ENCODE measurements around the gene ZNF213.
A peak's percentile ranks its signal among the peaks of the same experiment; 100 is the strongest.

Gene ZNF213

DNA sequence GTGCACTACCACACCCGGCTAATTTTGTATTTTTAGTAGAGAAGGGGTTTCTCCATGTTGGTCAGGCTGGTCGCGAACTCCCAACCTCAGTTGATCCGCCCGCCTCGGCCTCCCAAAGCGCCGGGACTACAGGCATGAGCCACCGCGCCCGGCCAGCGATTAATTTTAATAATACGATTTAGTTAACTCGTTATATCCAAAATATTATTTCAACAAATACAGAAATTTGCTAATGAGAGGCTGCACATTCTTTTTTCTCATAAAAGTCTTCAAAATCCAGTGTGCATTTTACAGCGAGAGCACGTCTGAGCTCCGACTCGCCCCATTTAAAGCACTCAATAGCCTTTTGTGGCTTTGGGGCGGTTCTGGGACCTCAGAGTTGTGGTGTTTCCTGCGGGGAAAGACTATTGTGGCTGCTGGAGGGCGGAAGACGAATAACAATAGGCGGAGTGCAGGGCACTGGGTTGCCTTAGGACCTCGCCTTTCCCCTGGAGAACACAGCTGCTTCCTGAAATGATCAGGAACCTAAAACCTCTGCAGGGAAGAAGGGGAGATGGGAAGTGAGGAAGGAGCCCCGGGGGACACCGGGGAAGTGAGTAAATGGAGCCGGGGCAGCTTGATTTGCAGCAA, 32.9 kb upstream of the ZNF213 start:
- no CpG with 5 or more reads among the region's 27 CpGs for WGBS, 2 donors (ENCODE audit: extremely low coverage in 2 of 2, insufficient read length in 2 of 2, insufficient replicate concordance in 1 of 2)

DNA sequence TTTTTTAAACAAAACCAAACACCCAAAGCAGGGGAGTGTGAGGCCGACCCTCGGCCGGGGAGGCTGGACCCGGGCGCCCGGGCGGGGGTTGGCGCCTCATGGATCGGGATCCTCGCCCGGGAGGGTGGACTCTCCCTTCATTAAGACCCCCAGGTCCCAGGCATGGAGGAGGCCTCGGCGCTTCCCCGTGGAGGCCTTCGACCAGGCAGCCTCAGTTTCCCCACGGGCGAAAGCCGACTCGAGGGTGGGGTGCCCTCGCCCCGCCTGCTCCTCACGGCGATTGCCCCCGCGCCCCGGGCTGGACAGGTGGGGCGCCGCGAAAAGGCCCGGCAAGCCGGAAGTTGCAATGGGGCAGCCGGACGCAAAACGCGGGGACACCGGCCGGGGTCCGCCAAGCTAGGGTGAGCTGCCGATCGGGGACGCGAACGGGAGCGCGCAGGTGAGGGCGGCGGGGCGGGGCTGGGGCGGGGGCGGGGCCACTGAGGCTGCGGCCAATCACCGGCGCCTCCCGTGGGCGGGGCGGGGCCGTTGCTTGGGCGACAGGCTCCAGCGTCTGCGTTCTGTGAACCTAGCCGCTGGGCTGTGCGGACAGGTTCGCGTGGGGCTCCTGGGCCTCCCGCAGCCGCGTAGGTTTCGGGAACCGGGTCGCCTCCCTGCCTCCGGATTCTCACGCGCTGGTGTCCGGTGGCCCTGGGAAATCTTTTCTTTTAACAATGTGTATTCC, 28.5 kb upstream of the ZNF213 start:
- no peak overlapping the region for H2AK5ac ChIP-seq (ENCODE audit: low read depth, low read length)
- WGBS, 2 donors (ENCODE audit: extremely low coverage in 2 of 2, insufficient read length in 2 of 2, insufficient replicate concordance in 1 of 2): no CpG with 5 or more reads among the region's 74 CpGs
- H3K18ac ChIP-seq (ENCODE audit: low read length): peak overlapping the region; percentile 95
- H4K91ac ChIP-seq (ENCODE audit: low read depth, low read length, poor library complexity): no peak overlapping the region
- H3K4me2 ChIP-seq (ENCODE audit: insufficient read depth, low read length, poor library complexity, severe bottlenecking): peak overlapping the region; percentile 89
- H2BK15ac ChIP-seq (ENCODE audit: low read length): no peak overlapping the region
- peak overlapping the region; percentile 98 for H2AFZ ChIP-seq (ENCODE audit: low read length)
- H4K8ac ChIP-seq (ENCODE audit: low read depth, low read length): no peak overlapping the region
- no peak overlapping the region for H3K27ac ChIP-seq (replicated peaks; ENCODE audit: low read length)
- H3K4ac ChIP-seq (ENCODE audit: low read length): no peak overlapping the region
- peak overlapping the region; percentile 95 to 96 for H3K4me3 ChIP-seq (ENCODE audit: low read length in 2 of 2)
- H3K9me3 ChIP-seq (replicated peaks in 1 of 2; ENCODE audit: control insufficient read depth in 2 of 2, insufficient read depth in 1 of 2, low read depth in 1 of 2, low read length in 2 of 2): no peaks in the 10 kb centered on the region
- H3K79me1 ChIP-seq (ENCODE audit: low read depth, low read length): no peaks in the 10 kb centered on the region
- no peak overlapping the region for H3K14ac ChIP-seq (ENCODE audit: low read length)
- no peaks in the 10 kb centered on the region for H3K27me3 ChIP-seq (ENCODE audit: control insufficient read depth in 3 of 3, insufficient read depth in 3 of 3, low read depth in 1 of 3, low read length in 3 of 3)
- H2BK120ac ChIP-seq (ENCODE audit: low read depth, low read length): peak overlapping the region; percentile 6
- peak; percentile 89 for DNase-seq (ENCODE audit: low spot score)
- peak overlapping the region; percentile 92 for H3K9ac ChIP-seq (ENCODE audit: low read depth, low read length, poor library complexity)
- peak overlapping the region; percentile 92 for H3K23ac ChIP-seq (ENCODE audit: low read depth, low read length, poor library complexity)
- H2BK12ac ChIP-seq (ENCODE audit: low read length): no peak overlapping the region
- H2BK5ac ChIP-seq (ENCODE audit: low read length): no peak overlapping the region
- H3K36me3 ChIP-seq (replicated peaks in 1 of 2; ENCODE audit: control insufficient read depth in 2 of 2, insufficient read depth in 2 of 2, low read length in 2 of 2): no peaks in the 10 kb centered on the region
- peaks cover 2 to 10% of the 10 kb centered on the region in 2 donors for H3K4me1 ChIP-seq (ENCODE audit: control insufficient read depth in 2 of 2, insufficient read depth in 1 of 2, low read depth in 1 of 2, low read length in 2 of 2)

More for the DNA sequence above, 32.9 kb upstream of the ZNF213 start:
- H2AK5ac ChIP-seq (ENCODE audit: low read depth, low read length): no peak overlapping the region
- no peaks in the 10 kb centered on the region for H3K79me1 ChIP-seq (ENCODE audit: low read depth, low read length)
- H2BK12ac ChIP-seq (ENCODE audit: low read length): no peak overlapping the region
- H3K23ac ChIP-seq (ENCODE audit: low read depth, low read length, poor library complexity): no peak overlapping the region
- peak overlapping the region; percentile 67 for H3K27ac ChIP-seq (replicated peaks; ENCODE audit: low read length)
- peak; percentile 51 for DNase-seq (ENCODE audit: low spot score)
- peaks cover 0 to 2% of the 10 kb centered on the region in 2 donors for H3K9me3 ChIP-seq (replicated peaks in 1 of 2; ENCODE audit: control insufficient read depth in 2 of 2, insufficient read depth in 1 of 2, low read depth in 1 of 2, low read length in 2 of 2)
- no peak overlapping the region for H4K8ac ChIP-seq (ENCODE audit: low read depth, low read length)
- no peak overlapping the region for H3K4me3 ChIP-seq (ENCODE audit: low read length in 2 of 2)
- no peak overlapping the region for H3K14ac ChIP-seq (ENCODE audit: low read length)
- peak overlapping the region; percentile 22 for H3K4me2 ChIP-seq (ENCODE audit: insufficient read depth, low read length, poor library complexity, severe bottlenecking)
- no peak overlapping the region for H4K91ac ChIP-seq (ENCODE audit: low read depth, low read length, poor library complexity)
- H3K4me1 ChIP-seq (ENCODE audit: control insufficient read depth in 2 of 2, insufficient read depth in 1 of 2, low read depth in 1 of 2, low read length in 2 of 2): peaks cover 33% of the 10 kb centered on the region in 2 donors
- no peak overlapping the region for H3K4ac ChIP-seq (ENCODE audit: low read length)
- H3K9ac ChIP-seq (ENCODE audit: low read depth, low read length, poor library complexity): no peak overlapping the region
- no peak overlapping the region for H2BK15ac ChIP-seq (ENCODE audit: low read length)
- peak overlapping the region; percentile 46 for H3K18ac ChIP-seq (ENCODE audit: low read length)
- H2BK5ac ChIP-seq (ENCODE audit: low read length): no peak overlapping the region
- H2BK120ac ChIP-seq (ENCODE audit: low read depth, low read length): no peak overlapping the region
- H2AFZ ChIP-seq (ENCODE audit: low read length): peak overlapping the region; percentile 87
- peaks cover 0 to 24% (median 6%) of the 10 kb centered on the region in 3 experiments for H3K27me3 ChIP-seq (ENCODE audit: control insufficient read depth in 3 of 3, insufficient read depth in 3 of 3, low read depth in 1 of 3, low read length in 3 of 3)
- no peaks in the 10 kb centered on the region for H3K36me3 ChIP-seq (replicated peaks in 1 of 2; ENCODE audit: control insufficient read depth in 2 of 2, insufficient read depth in 2 of 2, low read length in 2 of 2)

DNA sequence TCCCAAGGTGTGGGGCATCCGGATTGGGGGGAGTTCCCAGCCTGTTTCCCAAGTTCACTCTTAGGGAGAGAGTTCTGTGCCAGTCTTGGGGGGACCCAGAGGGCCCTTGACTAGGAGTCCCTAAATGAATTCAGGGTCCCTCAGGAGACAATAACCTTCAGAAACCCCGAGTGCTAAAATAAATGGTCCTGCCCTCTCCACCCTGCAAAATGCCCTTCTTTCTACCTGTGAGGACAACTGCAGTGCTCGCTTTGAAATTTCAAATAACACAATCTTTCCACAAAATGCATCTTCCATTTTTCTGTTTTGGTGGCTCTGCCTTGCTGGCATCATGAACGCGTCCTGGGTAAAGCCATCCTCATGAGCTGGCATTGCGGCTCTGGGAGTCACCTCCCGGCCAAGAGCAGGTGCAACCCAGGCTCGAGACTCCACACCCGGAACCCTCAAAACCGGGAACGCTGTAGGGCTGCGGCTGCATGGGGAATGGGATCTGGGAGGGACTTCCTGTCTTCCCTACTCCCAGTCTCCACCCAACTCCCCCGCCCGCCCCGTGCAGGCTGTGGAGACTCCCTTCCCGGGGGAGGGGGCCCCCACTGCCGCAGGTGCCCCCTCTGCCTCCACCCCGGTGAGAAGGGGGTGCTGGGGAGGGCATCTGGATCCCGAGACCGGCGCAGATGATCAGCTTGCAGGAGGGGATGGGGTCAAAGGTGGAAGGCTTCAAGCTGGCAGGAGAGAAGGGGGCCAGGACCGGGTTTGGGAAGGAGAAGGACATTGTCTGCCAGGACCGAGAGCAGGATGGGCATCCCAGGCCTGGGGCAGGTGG, 22.6 kb upstream of the ZNF213 start, which contains the start of gene ZNF205:
Gene ZNF205, plus strand, starts transcription at position 529 of the 823 bp plus-strand sequence. CDS start 845 bp downstream, outside the sequence.
- H4K91ac ChIP-seq (ENCODE audit: low read depth, low read length, poor library complexity): no peak within 1 kb of the TSS
- no peak within 1 kb of the TSS for H2BK5ac ChIP-seq (ENCODE audit: low read length)
- peaks cover 5 to 9% of the 10 kb centered on the region in 2 donors for H3K4me1 ChIP-seq (ENCODE audit: control insufficient read depth in 2 of 2, insufficient read depth in 1 of 2, low read depth in 1 of 2, low read length in 2 of 2)
- peak within 1 kb of the TSS; percentile 8 for H3K23ac ChIP-seq (ENCODE audit: low read depth, low read length, poor library complexity)
- peaks cover 9% of the 10 kb centered on the region for H3K79me1 ChIP-seq (ENCODE audit: low read depth, low read length)
- H3K9me3 ChIP-seq (replicated peaks in 1 of 2; ENCODE audit: control insufficient read depth in 2 of 2, insufficient read depth in 1 of 2, low read depth in 1 of 2, low read length in 2 of 2): no peaks in the 10 kb centered on the region
- H4K8ac ChIP-seq (ENCODE audit: low read depth, low read length): peak within 1 kb of the TSS; percentile 33
- WGBS, 2 donors (ENCODE audit: extremely low coverage in 2 of 2, insufficient read length in 2 of 2, insufficient replicate concordance in 1 of 2): no CpG with 5 or more reads among the region's 23 CpGs
- H3K9ac ChIP-seq (ENCODE audit: low read depth, low read length, poor library complexity): peak within 1 kb of the TSS; percentile 98
- H2AFZ ChIP-seq (ENCODE audit: low read length): peak within 1 kb of the TSS; percentile 91
- peaks cover 19 to 24% of the 10 kb centered on the region in 2 donors for H3K36me3 ChIP-seq (replicated peaks in 1 of 2; ENCODE audit: control insufficient read depth in 2 of 2, insufficient read depth in 2 of 2, low read length in 2 of 2)
- H3K27ac ChIP-seq (replicated peaks; ENCODE audit: low read length): no peak within 1 kb of the TSS
- peak within 1 kb of the TSS; percentile 92 for H2AK5ac ChIP-seq (ENCODE audit: low read depth, low read length)
- H3K27me3 ChIP-seq (ENCODE audit: control insufficient read depth in 3 of 3, insufficient read depth in 3 of 3, low read depth in 1 of 3, low read length in 3 of 3): no peaks in the 10 kb centered on the region
- H3K4me2 ChIP-seq (ENCODE audit: insufficient read depth, low read length, poor library complexity, severe bottlenecking): peak within 1 kb of the TSS; percentile 90
- no peak within 1 kb of the TSS for H3K4ac ChIP-seq (ENCODE audit: low read length)
- H2BK15ac ChIP-seq (ENCODE audit: low read length): peak within 1 kb of the TSS; percentile 41
- DNase-seq (ENCODE audit: low spot score): peak; percentile 76
- peak within 1 kb of the TSS; percentile 86 to 91 for H3K4me3 ChIP-seq (ENCODE audit: low read length in 2 of 2)
- no peak within 1 kb of the TSS for H2BK120ac ChIP-seq (ENCODE audit: low read depth, low read length)
- H3K14ac ChIP-seq (ENCODE audit: low read length): no peak within 1 kb of the TSS
- peak within 1 kb of the TSS; percentile 90 for H3K18ac ChIP-seq (ENCODE audit: low read length)
- no peak within 1 kb of the TSS for H2BK12ac ChIP-seq (ENCODE audit: low read length)
